Stomach (tissue), 9 donors: ENCODE results near the gene TBC1D5. TPM values are rescaled to one million over a fixed set of nuclear protein-coding genes. Genes with fewer than 3 reads are reported as not detected.
A peak's percentile ranks its signal among the peaks of the same experiment; 100 is the strongest.

Source experiments
- DNase-seq, 2 donors: peaks; one replicate each; pipeline versions ENCODE4 v3.0.0 to v3.0.0-alpha.2; 2013 to 2019
- H3K27ac ChIP-seq, 5 donors: fragments of 200-600 bp in 4 of 5; sonication (generic) in 4 of 5; one replicate each; pipeline ENCODE4 v1.5.1; 2013 to 2019; ENCODE audit warnings: mild to moderate bottlenecking in 1 of 5, moderate library complexity in 1 of 5
- H3K27me3 ChIP-seq, 3 donors: fragments of 200-600 bp; sonication (generic); one replicate each; pipeline ENCODE4 v1.5.1; 2017 to 2019; ENCODE audit warnings: mixed run types in 1 of 3
- H3K36me3 ChIP-seq, 4 donors: fragments of 200-600 bp; sonication (generic); 1 replicate in 3 of 4; 2 replicates in 1 of 4; pipeline ENCODE4 v1.5.1; 2016 to 2019
- H3K4me1 ChIP-seq, 4 donors: fragments of 200-600 bp; sonication (generic); one replicate each; pipeline ENCODE4 v1.5.1; 2016 to 2019
- H3K4me3 ChIP-seq, 4 donors: fragments of 200-600 bp; sonication (generic) in 3 of 4; one replicate each; pipeline ENCODE4 v1.5.1; 2016 to 2019; ENCODE audit warnings: mild to moderate bottlenecking in 1 of 4
- H3K9me3 ChIP-seq, 4 donors: fragments of 200-600 bp; sonication (generic); one replicate each; pipeline ENCODE4 v1.5.1; 2016 to 2019
- CTCF ChIP-seq, 7 experiments: fragments of 450-650 bp in 4 of 7; fragments of 200-600 bp in 3 of 7; sonication (generic) in 3 of 7; IDR thresholded peaks; one replicate each; pipeline ENCODE4 v1.5.1; 2016 to 2019; ENCODE audit warnings: antibody characterized with exemption in 7 of 7, control low read depth in 2 of 7, mild to moderate bottlenecking in 1 of 7
- EP300 ChIP-seq: sonication (generic); formaldehyde crosslinking; IDR thresholded peaks from one replicate; pipeline ENCODE4 v1.6.1; 2017; ENCODE audit warnings: antibody characterized with exemption
- POLR2A ChIP-seq, 4 donors: fragments of 450-650 bp; IDR thresholded peaks; one replicate each; pipeline ENCODE4 v1.6.1; 2016; ENCODE audit warnings: antibody characterized with exemption in 4 of 4, control low read depth in 2 of 4, mild to moderate bottlenecking in 1 of 4, moderate library complexity in 1 of 4
- POLR2AphosphoS5 ChIP-seq, 3 donors: sonication (generic); formaldehyde crosslinking; IDR thresholded peaks; one replicate each; pipeline ENCODE4 v1.6.1; 2016; ENCODE audit warnings: antibody characterized with exemption in 3 of 3
- WGBS, 5 donors: extraction: QIAGEN DNeasy Blood & Tissue Kit in 3 of 5; methylation state at CpG; one replicate each; pipeline versions ENCODE4 v1.1.5 to v1.1.7; 2013 to 2018; 5-methylcytosine and 5-hydroxymethylcytosine counted together
- intact Hi-C: fragments of 100-400 bp; cut with DNase I; formaldehyde crosslinking; loops from one replicate; pipeline ENCODE4 v1.15.1; 2023; ENCODE audit warnings: low total_unique reads
- polyA plus RNA-seq, 3 donors: library from polyadenylated mRNA; stranded (reverse); fragments of 200-250 nt; gene quantifications; one replicate each; pipeline ENCODE4 v1.2.3, GENCODE V29; 2013
- total RNA-seq, 5 donors: library from RNA; depleted of rRNA; stranded (reverse); fragments of >200 nt; gene quantifications; one replicate each; pipeline versions ENCODE4 v1.1.0 to v1.2.3, GENCODE V29; 2014 to 2016
- donor health status: healthy with polysubstance abuse.
- donor health status: Bipolar disorder and iron deficiency.
- donor health status: healthy.

TBC1D5 gene
- total and polyA plus RNA-seq, 8 donors, result 4.7 to 75.1 (median 32.0) TPM

- 88 to 94% (median 90%) methylated on average over 6 of the region's 6 CpGs for WGBS, 5 donors
- Histone ChIP-seq H3K4me3 (no peak overlapping the region), H3K27ac (no peak overlapping the region), H3K4me1 (no peaks in the 10 kb centered on the region), H3K36me3 (peaks cover 13 to 28% (median 21%) of the 10 kb centered on the region in 4 donors), H3K9me3 (no peaks in the 10 kb centered on the region), H3K27me3 (no peaks in the 10 kb centered on the region)
- TF ChIP-seq POLR2AphosphoS5 (IDR thresholded peaks at IDR 0.05) (no peak), CTCF (IDR thresholded peaks at IDR 0.05) (no peak), POLR2A (IDR thresholded peaks at IDR 0.05) (no peak), EP300 (no peak)
- intact Hi-C loops, result no loop called here
- DNase-seq, result no peak
These were observed 554.7 kb downstream of the TBC1D5 start for GRCh38 chr3:17187589-17188184.

- Histone ChIP-seq H3K9me3 (no peaks in the 10 kb centered on the region), H3K27ac (no peak overlapping the region), H3K36me3 (peaks cover 13 to 31% (median 24%) of the 10 kb centered on the region in 4 donors), H3K4me1 (no peaks in the 10 kb centered on the region), H3K4me3 (no peak overlapping the region), H3K27me3 (no peaks in the 10 kb centered on the region)
- no peak for DNase-seq
- intact Hi-C loops, result no loop called here
- TF ChIP-seq POLR2A (IDR thresholded peaks at IDR 0.05) (no peak), CTCF (IDR thresholded peaks at IDR 0.05) (no peak), EP300 (no peak), POLR2AphosphoS5 (IDR thresholded peaks at IDR 0.05) (no peak)
These were observed 558.4 kb downstream of the TBC1D5 start for GRCh38 chr3:17183951-17184550.

GRCh38 chr3:17182166-17182565, 560.3 kb downstream of the TBC1D5 start:
- no peak overlapping the region for H3K27ac ChIP-seq
- DNase-seq, result peak in 1 of 2 donors; percentile 34
- TF ChIP-seq CTCF (IDR thresholded peaks at IDR 0.05) (no peak), POLR2AphosphoS5 (IDR thresholded peaks at IDR 0.05) (no peak), EP300 (no peak), POLR2A (IDR thresholded peaks at IDR 0.05) (no peak)
- WGBS, 5 donors, result 54 to 64% (median 57%) methylated on average over 5 of the region's 5 CpGs
- H3K36me3 ChIP-seq, result peaks cover 13 to 31% (median 24%) of the 10 kb centered on the region in 4 donors
- H3K27me3 ChIP-seq, result no peaks in the 10 kb centered on the region
- H3K4me3 ChIP-seq, result no peak overlapping the region
- intact Hi-C loops, result no loop called here
- no peaks in the 10 kb centered on the region for H3K9me3 ChIP-seq
- no peaks in the 10 kb centered on the region for H3K4me1 ChIP-seq

- 84 to 97% (median 95%) methylated on average over 2 of the region's 2 CpGs for WGBS, 5 donors
- intact Hi-C loops, result no loop called here
- Histone ChIP-seq H3K4me1 (no peaks in the 10 kb centered on the region), H3K4me3 (no peak overlapping the region), H3K27ac (no peak overlapping the region), H3K36me3 (peaks cover 13 to 31% (median 24%) of the 10 kb centered on the region in 4 donors), H3K27me3 (no peaks in the 10 kb centered on the region), H3K9me3 (no peaks in the 10 kb centered on the region)
- TF ChIP-seq POLR2AphosphoS5 (IDR thresholded peaks at IDR 0.05) (no peak), CTCF (IDR thresholded peaks at IDR 0.05) (no peak), EP300 (no peak)
- DNase-seq, result no peak
These were observed 561.0 kb downstream of the TBC1D5 start for GRCh38 chr3:17181413-17181907.
